Adrenal gland (tissue), 5 donors: Measurements from ENCODE around the gene ARVCF.

Experiments
- CTCF ChIP-seq, 6 experiments: fragments of 450-650 bp in 4 of 6; fragments of 200-600 bp in 2 of 6; sonication (generic) in 1 of 6; IDR thresholded peaks; 1 replicate in 5 of 6; 2 replicates in 1 of 6; pipeline versions ENCODE4 v1.5.1 to v1.8.0; 2016 to 2021; ENCODE audit warnings: antibody characterized with exemption in 6 of 6, mild to moderate bottlenecking in 2 of 6, moderate library complexity in 1 of 6
- POLR2A ChIP-seq, 2 donors: fragments of 450-650 bp; IDR thresholded peaks; one replicate each; pipeline ENCODE4 v1.6.1; 2017; ENCODE audit warnings: antibody characterized with exemption in 2 of 2, mild to moderate bottlenecking in 2 of 2, moderate library complexity in 1 of 2
- donor health status: DM: no; HTN: no; CAD: no.

- no peak for TF ChIP-seq POLR2A (IDR thresholded peaks at IDR 0.05)
- no peak for TF ChIP-seq CTCF (IDR thresholded peaks at IDR 0.05)
Measured at GRCh38 chr22:20026204-20026908, 9.7 kb upstream of the ARVCF start.
